HepG2 (cell line): ENCODE results near the gene FAM83D. TPM values are rescaled to one million over a fixed set of nuclear protein-coding genes. Genes with fewer than 3 reads are reported as not detected.

ENCODE experiments used
- ATF5 ChIP-seq: sonication (generic); formaldehyde crosslinking; IDR thresholded peaks from 2 replicates; pipeline ENCODE4 v1.4.0; 2020; ENCODE audit warnings: mild to moderate bottlenecking, low read depth, missing genetic modification reagents
- CEBPG ChIP-seq: IDR thresholded peaks from 2 replicates; pipeline ENCODE4 v1.6.1; 2016
- ETV6 ChIP-seq: sonication (generic); formaldehyde crosslinking; conservative IDR thresholded peaks from 2 replicates; pipeline ENCODE4 v1.4.0; 2020; ENCODE audit warnings: missing genetic modification reagents
- FIP1L1 ChIP-seq: fragments of 200-400 bp; formaldehyde crosslinking; IDR thresholded peaks from 2 replicates; pipeline ENCODE4 v1.6.1; 2018; ENCODE audit warnings: low read depth, mild to moderate bottlenecking, low read length, moderate library complexity, borderline replicate concordance; ENCODE audit not compliant: insufficient read depth
- GATAD2A ChIP-seq: IDR thresholded peaks from 2 replicates; pipeline ENCODE4 v1.6.1; 2016
- JUND ChIP-seq: sonication (generic); formaldehyde crosslinking; IDR thresholded peaks from 2 replicates; pipeline ENCODE4 v1.8.0; 2022; ENCODE audit warnings: mild to moderate bottlenecking, missing genetic modification reagents
- MAFK ChIP-seq, 2 experiments: IDR thresholded peaks in 1 of 2; conservative IDR thresholded peaks in 1 of 2; 2 replicates each; pipeline ENCODE4 v1.6.1; 2011; ENCODE audit warnings: improper control_type of control experiment in 2 of 2, low read length in 2 of 2
- NKX3-1 ChIP-seq: sonication (generic); formaldehyde crosslinking; IDR thresholded peaks from 2 replicates; pipeline ENCODE4 v1.5.0; 2020; ENCODE audit warnings: missing genetic modification reagents
- PCBP2 ChIP-seq: fragments of 200-400 bp; formaldehyde crosslinking; optimal IDR thresholded peaks from 2 replicates; pipeline ENCODE3; 2018; ENCODE audit warnings: low read length, low read depth; ENCODE audit not compliant: poor library complexity, severe bottlenecking
- RFXANK ChIP-seq: IDR thresholded peaks from 2 replicates; pipeline ENCODE4 v1.6.1; 2016
- RNF2 ChIP-seq: fragments of 450-650 bp; conservative IDR thresholded peaks from 2 replicates; pipeline ENCODE4 v1.6.1; 2016; ENCODE audit warnings: low read depth
- SAFB2 ChIP-seq: sonication (generic); formaldehyde crosslinking; IDR thresholded peaks from 2 replicates; pipeline ENCODE4 v1.5.1; 2020; ENCODE audit warnings: missing genetic modification reagents, low read depth, mild to moderate bottlenecking, borderline replicate concordance
- SAP130 ChIP-seq: IDR thresholded peaks from 2 replicates; pipeline ENCODE4 v1.6.1; 2016; ENCODE audit warnings: low read depth
- SIX1 ChIP-seq: sonication (generic); formaldehyde crosslinking; IDR thresholded peaks from 2 replicates; pipeline ENCODE4 v1.4.0; 2020; ENCODE audit warnings: missing genetic modification reagents, borderline replicate concordance
- TAF1 ChIP-seq: sonication (generic); formaldehyde crosslinking; IDR thresholded peaks from 2 replicates; pipeline ENCODE4 v1.4.0; 2020; ENCODE audit warnings: missing genetic modification reagents
- THYN1 ChIP-seq: sonication (generic); formaldehyde crosslinking; IDR thresholded peaks from 2 replicates; pipeline ENCODE4 v1.8.1; 2023; ENCODE audit warnings: low read depth, mild to moderate bottlenecking, moderate library complexity, missing genetic modification reagents, borderline replicate concordance
- TOPORS ChIP-seq: sonication (generic); formaldehyde crosslinking; IDR thresholded peaks from 2 replicates; pipeline ENCODE4 v1.8.0; 2023; ENCODE audit warnings: mild to moderate bottlenecking, missing genetic modification reagents
- TRAFD1 ChIP-seq: sonication (generic); formaldehyde crosslinking; IDR thresholded peaks from 2 replicates; pipeline ENCODE4 v1.5.1; 2020; ENCODE audit warnings: missing genetic modification reagents, mild to moderate bottlenecking, borderline replicate concordance
- ZFP1 ChIP-seq: IDR thresholded peaks from 2 replicates; pipeline ENCODE4 v1.6.1; 2016
- ZFP37 ChIP-seq: sonication (generic); formaldehyde crosslinking; IDR thresholded peaks from 2 replicates; pipeline ENCODE4 v1.4.0; 2020; ENCODE audit warnings: missing genetic modification reagents, borderline replicate concordance
- ZNF274 ChIP-seq: sonication (generic); formaldehyde crosslinking; IDR thresholded peaks from 2 replicates; pipeline ENCODE4 v1.5.1; 2020; ENCODE audit warnings: mild to moderate bottlenecking, missing genetic modification reagents
- ZNF296 ChIP-seq: sonication (generic); formaldehyde crosslinking; conservative IDR thresholded peaks from 2 replicates; pipeline ENCODE4 v1.5.0; 2020; ENCODE audit warnings: mild to moderate bottlenecking, missing genetic modification reagents
- ZNF530 ChIP-seq: sonication (generic); formaldehyde crosslinking; IDR thresholded peaks from 2 replicates; pipeline ENCODE4 v1.5.0; 2020; ENCODE audit warnings: low read depth, mild to moderate bottlenecking, missing genetic modification reagents
- ZNF550 ChIP-seq: sonication (generic); formaldehyde crosslinking; IDR thresholded peaks from 2 replicates; pipeline ENCODE4 v1.4.0; 2020; ENCODE audit warnings: mild to moderate bottlenecking, missing genetic modification reagents, borderline replicate concordance
- ZNF639 ChIP-seq: conservative IDR thresholded peaks from 2 replicates; pipeline ENCODE4 v1.6.1; 2018; ENCODE audit warnings: missing genetic modification reagents
- ZNF704 ChIP-seq: sonication (generic); formaldehyde crosslinking; IDR thresholded peaks from 2 replicates; pipeline ENCODE4 v1.8.1; 2023; ENCODE audit warnings: mild to moderate bottlenecking, inconsistent platforms, moderate library complexity, missing genetic modification reagents, borderline replicate concordance
- ZNF768 ChIP-seq: sonication (generic); formaldehyde crosslinking; IDR thresholded peaks from 2 replicates; pipeline ENCODE4 v1.4.0; 2020; ENCODE audit warnings: missing genetic modification reagents
- ZSCAN25 ChIP-seq: sonication (generic); formaldehyde crosslinking; IDR thresholded peaks from 2 replicates; pipeline ENCODE4 v1.8.0; 2022; ENCODE audit warnings: mild to moderate bottlenecking, missing genetic modification reagents
- polyA plus RNA-seq, 8 experiments: library from polyadenylated mRNA; depleted of rRNA in 3 of 8; stranded (reverse) in 7 of 8; unstranded in 1 of 8; fragments of >200 nt; fragmentation: Illumina TruSeq in 4 of 8; extraction: Trizol in 4 of 8; gene quantifications; 2 replicates each; pipeline versions ENCODE4 v1.2.1 to v1.2.3, GENCODE V29; 2011 to 2016; ENCODE audit warnings: low read depth in 4 of 8, missing spikeins in 1 of 8, mixed read lengths in 1 of 8; ENCODE audit not compliant: insufficient read depth in 1 of 8
- total RNA-seq, 5 experiments: library from RNA; depleted of rRNA; stranded (reverse); fragments of >200 nt; fragmentation: Illumina TruSeq; extraction: Trizol; gene quantifications; 2 replicates each; pipeline ENCODE4 v1.2.3, GENCODE V29; 2016; ENCODE audit warnings: low read depth in 1 of 5

FAM83D gene
- total and polyA plus RNA-seq, 2 of the 13 experiments (the other 11 are each of a cell fraction or from before 2014, with no cell fraction given), result 51.4 to 64.0 TPM

- TF ChIP-seq PCBP2, result no peak
- TF ChIP-seq ATF5 (CRISPR knock-in tag), result no peak
- TF ChIP-seq JUND, result no peak; the same call in 1 of the 2 replicates
- TF ChIP-seq ZNF550, result 0 out of 2 replicates have a peak, but pooled peaks have one; percentile 60
- no peak for TF ChIP-seq SIX1 (CRISPR knock-in tag)
- TF ChIP-seq ZSCAN25, result peak; percentile 22; the same call in 1 of the 2 replicates
- no peak for TF ChIP-seq CEBPG (CRISPR knock-in tag)
- TF ChIP-seq NKX3-1 (CRISPR knock-in tag), result no peak
- TF ChIP-seq TRAFD1 (CRISPR knock-in tag), result no peak
- no peak for TF ChIP-seq RFXANK (CRISPR knock-in tag)
- no peak for TF ChIP-seq ZFP1 (CRISPR knock-in tag)
- TF ChIP-seq SAP130 (CRISPR knock-in tag), result peak; percentile 18; the same call in 1 of the 2 replicates
- TF ChIP-seq ZNF704 (CRISPR knock-in tag), result 0 out of 2 replicates have a peak, but pooled peaks have one; percentile 37
- no peak for TF ChIP-seq TOPORS (CRISPR knock-in tag)
- TF ChIP-seq TAF1 (CRISPR knock-in tag), result no peak
- TF ChIP-seq ZNF768 (CRISPR knock-in tag), result 0 out of 2 replicates have a peak, but pooled peaks have one; percentile 5
- TF ChIP-seq SAFB2, result no peak
- no peak for TF ChIP-seq MAFK (conservative IDR thresholded peaks at IDR 0.05 in 1 of 2, IDR thresholded peaks at IDR 0.05 in 1 of 2; ENCODE audit: low read length in 2 of 2)
- no peak for TF ChIP-seq GATAD2A (CRISPR knock-in tag)
- TF ChIP-seq ZNF639, result no peak
- no peak for TF ChIP-seq RNF2
- TF ChIP-seq THYN1, result no peak
- no peak for TF ChIP-seq ETV6 (CRISPR knock-in tag)
- TF ChIP-seq ZNF274 (CRISPR knock-in tag), result no peak
- no peak for TF ChIP-seq ZFP37 (CRISPR knock-in tag)
- TF ChIP-seq FIP1L1, result no peak
- TF ChIP-seq ZNF296 (CRISPR knock-in tag), result no peak
- TF ChIP-seq ZNF530 (CRISPR knock-in tag), result no peak
These were observed 1.8 kb downstream of the FAM83D start (continued) for GRCh38 chr20:38927902-38928578.
